ENCODE results near the gene ZSWIM1. TPM values are rescaled to one million over a fixed set of nuclear protein-coding genes. Genes with fewer than 3 reads are reported as not detected.

Gene ZSWIM1
- total RNA-seq, 1 experiment from 2014 or later, result 13.0 TPM

DNA sequence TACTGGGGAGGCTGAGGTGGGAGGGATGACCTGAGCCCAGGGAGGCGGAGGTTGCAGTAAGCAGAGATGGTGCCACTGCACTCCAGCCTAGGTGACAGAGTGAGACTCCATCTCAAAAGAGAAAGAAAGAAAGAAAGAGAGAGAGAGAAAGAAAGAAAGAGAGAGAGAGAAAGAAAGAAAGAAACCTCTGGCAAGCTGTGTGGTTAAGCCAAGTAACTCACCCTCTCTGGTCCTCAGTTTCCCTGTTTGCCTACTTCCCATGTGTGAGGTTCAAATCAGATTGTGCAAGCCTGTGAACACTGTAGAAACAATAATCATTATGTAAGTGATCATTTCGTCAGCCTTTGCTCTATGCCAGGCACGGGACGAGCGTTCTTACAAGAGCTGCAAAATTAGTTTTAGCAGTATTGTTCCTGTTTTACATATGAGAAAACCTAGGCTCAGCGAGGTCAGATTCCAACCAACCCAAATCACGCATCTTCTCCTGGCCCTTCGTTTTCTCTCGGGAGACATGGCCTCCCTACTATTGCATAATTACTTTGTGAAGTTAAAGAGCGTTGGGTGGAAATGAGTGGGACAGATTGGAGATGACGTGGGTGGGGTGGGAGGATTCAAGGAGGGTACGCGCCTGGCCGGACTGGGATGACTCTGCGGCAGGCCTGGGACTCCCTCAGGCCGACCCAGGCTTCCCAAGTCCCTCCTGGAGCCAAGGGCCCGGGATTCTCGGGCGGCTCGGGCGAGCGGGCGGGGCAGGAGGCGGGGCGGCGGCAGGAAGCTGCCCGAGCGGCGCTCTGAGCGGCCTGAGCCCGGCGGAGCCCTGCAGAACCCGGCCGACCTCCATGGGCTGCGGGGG is 47.8 kb upstream of the ZSWIM1 start, which contains the start of gene SNX21:
TSS of gene SNX21 (plus strand) at position 770 of the 853 bp plus-strand sequence. CDS start 121 bp downstream, outside the sequence.
- Histone ChIP-seq H3K79me2 (ENCODE audit: insufficient read depth, low read length) (no peaks in the 10 kb centered on the region), H3K4me2 (ENCODE audit: low read length) (peak within 1 kb of the TSS; percentile 90), H3K36me3 (ENCODE audit: control insufficient read depth in 1 of 2, insufficient read depth in 2 of 2, low read length in 2 of 2) (no peaks in the 10 kb centered on the region), H3K4me3 (replicated peaks in 1 of 2; ENCODE audit: low read depth in 1 of 2, low read length in 2 of 2) (peak within 1 kb of the TSS; percentile 65 to 74), H3K27me3 (ENCODE audit: insufficient read depth, low read length) (no peaks in the 10 kb centered on the region), H3K4me1 (ENCODE audit: control insufficient read depth in 1 of 2, insufficient read depth in 2 of 2, low read length in 2 of 2) (peaks cover 26 to 35% of the 10 kb centered on the region in 2 experiments), H3K9me2 (ENCODE audit: insufficient read depth) (no peaks in the 10 kb centered on the region), H4K20me1 (ENCODE audit: insufficient read depth) (no peaks in the 10 kb centered on the region), H2AFZ (ENCODE audit: low read depth, low read length, poor library complexity, severe bottlenecking) (peak within 1 kb of the TSS; percentile 24), H3K9ac (ENCODE audit: low read length) (peak within 1 kb of the TSS; percentile 66), H3K9me3 (ENCODE audit: control insufficient read depth in 1 of 2, insufficient read depth in 1 of 2, low read depth in 1 of 2, low read length in 2 of 2) (no peaks in the 10 kb centered on the region), H3K27ac (ENCODE audit: low read depth, low read length) (peak within 1 kb of the TSS; percentile 68)
- ATAC-seq (peak; percentile 91), DNase-seq (ENCODE audit: low read depth, low spot score) (no peak)
- BruUV-seq (replicated peaks), result TSS peak; percentile 63
- TF ChIP-seq SP1 (IDR thresholded peaks at IDR 0.05; ENCODE audit: low read depth), result peak; percentile 20; the same call in 1 of the 2 replicates
- 0 out of 2 replicates have a peak, but pooled peaks have one; percentile 58 for TF ChIP-seq SIN3A (IDR thresholded peaks at IDR 0.05; ENCODE audit: low read depth)
- TF ChIP-seq POLR2AphosphoS5 (IDR thresholded peaks at IDR 0.05; ENCODE audit: low read depth, low read length), result peak; percentile 70; the same call in 1 of the 2 replicates
- peak; percentile 30 for TF ChIP-seq YY1 (IDR thresholded peaks at IDR 0.05; ENCODE audit: extremely low read depth, insufficient replicate concordance, low read depth, low read length)
- TF ChIP-seq CEBPB (IDR thresholded peaks at IDR 0.05; ENCODE audit: low read depth), result peak; percentile 77; the same call in 1 of the 2 replicates
- no peak for TF ChIP-seq EZH2 (IDR thresholded peaks at IDR 0.05)
- POLR2A ChIA-PET, result interaction anchor here (0.7 to 0.9 kb wide), 3 partner anchors 11 to 138 kb away, joined by 3 to 4 read pairs (median 3); no protein-coding TSS in a partner anchor
- RAD21 ChIA-PET (ENCODE audit: low non-redundant PET in 1 of 2, low total read pairs in 2 of 2, uncharacterized antibody in 2 of 2, unreplicated experiment in 2 of 2), result no interaction called here
- intact Hi-C loops (cut with micrococcal nuclease), result loop anchor here (10.0 kb wide), 1 partner anchor 102 kb away; the partner anchor contains the start of gene PCIF1
- CTCF ChIA-PET, result no interaction called here

Data from HCT116 (cell line).